ENCODE data around the gene SNX5.

SNX5 gene

DNA sequence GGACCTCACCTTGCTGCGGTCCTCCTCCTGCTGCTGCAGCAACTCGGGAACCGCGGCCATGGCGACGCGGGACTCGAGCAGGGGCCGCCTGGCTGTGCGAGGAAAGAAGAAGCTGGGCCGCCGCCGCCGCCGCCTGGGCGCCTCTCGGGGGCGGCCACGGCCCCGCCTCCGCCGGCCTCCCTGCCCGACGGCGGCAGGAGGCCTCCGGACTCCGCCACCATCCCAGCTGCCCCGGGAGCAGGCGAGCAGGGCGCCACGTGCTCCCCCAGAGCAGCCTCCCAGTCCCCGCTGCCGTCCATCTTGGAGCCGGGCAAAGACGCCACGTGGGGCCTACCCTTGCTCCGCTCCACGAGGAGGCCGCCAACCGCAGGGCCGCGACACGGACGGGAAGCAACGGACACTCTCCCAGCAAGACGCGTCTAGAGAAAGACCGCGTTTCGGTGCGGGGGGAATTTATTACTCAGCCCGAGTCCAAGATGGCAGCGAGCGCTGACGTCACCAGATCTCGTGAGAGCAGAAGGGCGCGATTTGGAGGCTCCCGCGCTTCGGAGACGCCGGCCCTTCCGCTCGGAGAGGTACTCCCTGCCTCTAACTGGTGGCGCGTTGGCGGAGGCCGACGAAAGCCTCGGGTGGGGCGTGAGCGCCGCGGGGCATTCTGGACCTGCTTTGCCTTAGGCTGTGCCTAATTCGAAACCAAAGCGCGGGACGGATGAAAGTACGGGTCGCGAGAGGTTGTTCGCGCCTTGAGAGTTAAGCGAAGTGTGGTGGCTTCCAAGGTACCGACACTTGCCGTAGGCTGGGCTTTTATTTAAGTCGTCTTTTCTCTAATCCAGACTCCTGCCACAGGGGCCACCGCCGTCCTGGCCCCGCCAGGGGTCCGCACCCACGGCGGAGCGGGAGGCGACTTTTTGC lies at the start of gene SNX5, which contains the start of gene MGME1:
Gene SNX5 (minus strand): TSS at position 429 of the 912 bp plus-strand sequence. CDS start 369 bp downstream, at position 60.
Gene MGME1 (plus strand): TSS at position 653 of the 912 bp plus-strand sequence. CDS start 842 bp downstream, outside the sequence.
- DNase-seq (ENCODE audit: low read depth in 2 of 2), result peak; percentile 99 to 100

DNA sequence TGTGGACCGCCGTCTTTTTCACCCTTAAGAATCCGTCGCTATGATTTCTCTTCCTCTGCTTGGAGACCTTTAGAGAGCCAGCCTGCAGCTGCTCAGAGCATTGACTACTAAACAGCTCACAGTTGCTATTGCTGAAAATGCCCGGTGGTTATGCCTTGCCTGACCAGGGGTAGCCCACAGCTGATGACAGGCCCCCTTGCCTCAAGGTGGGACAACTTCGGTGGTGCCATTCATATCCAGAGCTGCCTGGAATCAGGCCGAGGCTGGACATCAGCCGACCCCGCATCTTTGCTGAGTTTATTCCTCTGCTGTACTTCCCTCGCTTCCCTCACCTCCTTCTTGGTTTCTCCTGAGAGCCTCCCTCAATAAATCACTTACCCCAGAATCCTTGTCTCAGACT lies 49.5 kb upstream of the SNX5 start:
- no peak for DNase-seq (ENCODE audit: low read depth in 2 of 2)

DNA sequence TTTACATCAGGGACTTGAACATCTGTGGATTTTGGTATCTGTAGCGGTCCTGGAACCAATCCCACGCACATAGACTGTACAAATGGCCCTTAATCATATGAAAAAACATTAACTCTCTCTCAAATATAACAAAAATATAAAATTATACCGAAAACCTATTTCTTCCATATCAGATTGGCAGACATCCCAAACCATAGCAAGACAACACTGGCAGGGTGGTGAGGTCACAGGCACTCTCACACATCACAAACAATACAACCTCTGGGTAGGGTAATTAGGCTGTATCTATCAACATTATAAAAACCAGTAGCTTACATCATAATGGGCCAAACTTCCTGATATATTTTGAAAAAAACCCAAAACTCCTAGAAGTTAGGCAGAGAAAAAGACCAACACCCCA lies 48.2 kb upstream of the SNX5 start:
- DNase-seq (ENCODE audit: low read depth in 2 of 2), result no peak

DNA sequence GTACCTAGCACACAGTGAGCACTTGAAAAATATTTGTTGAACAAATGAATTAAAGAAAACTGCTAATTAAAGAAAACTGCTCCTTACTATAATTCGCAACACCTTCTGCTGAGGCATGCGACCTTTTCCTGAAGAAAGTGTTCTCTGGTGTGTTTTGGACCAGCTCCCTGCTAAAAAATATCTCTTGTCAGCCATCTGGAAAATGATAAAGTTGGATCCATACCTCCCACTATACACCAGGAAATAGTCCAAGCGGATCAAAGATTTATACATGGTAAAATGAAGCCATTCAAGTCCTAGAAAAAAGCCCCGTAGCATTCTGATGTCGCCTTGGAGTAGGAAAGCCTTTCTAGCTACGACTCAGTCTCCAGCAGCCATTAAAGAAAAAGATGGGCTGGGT lies 45.8 kb upstream of the SNX5 start:
- no peak for DNase-seq (ENCODE audit: low read depth in 2 of 2)

DNA sequence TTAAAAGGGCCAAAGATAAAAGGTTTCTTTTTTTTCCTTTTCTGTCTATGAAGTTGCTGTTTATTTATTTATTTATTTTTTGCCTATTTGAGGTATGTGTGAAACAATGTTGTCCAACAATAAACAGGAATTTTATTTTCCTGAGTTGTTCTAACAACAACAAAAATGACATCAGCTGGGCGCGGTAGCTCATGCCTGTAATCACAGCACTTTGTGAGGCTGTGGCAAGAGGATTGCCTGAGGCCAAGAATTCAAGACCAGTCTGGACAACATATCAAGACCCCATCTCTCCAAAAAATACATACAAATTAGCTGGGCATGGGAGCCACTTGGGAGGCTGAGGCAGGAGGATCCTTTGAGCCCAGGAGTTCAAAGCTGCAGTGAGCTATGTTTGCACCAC lies 44.3 kb upstream of the SNX5 start:
- DNase-seq (ENCODE audit: low read depth in 2 of 2), result no peak

DNA sequence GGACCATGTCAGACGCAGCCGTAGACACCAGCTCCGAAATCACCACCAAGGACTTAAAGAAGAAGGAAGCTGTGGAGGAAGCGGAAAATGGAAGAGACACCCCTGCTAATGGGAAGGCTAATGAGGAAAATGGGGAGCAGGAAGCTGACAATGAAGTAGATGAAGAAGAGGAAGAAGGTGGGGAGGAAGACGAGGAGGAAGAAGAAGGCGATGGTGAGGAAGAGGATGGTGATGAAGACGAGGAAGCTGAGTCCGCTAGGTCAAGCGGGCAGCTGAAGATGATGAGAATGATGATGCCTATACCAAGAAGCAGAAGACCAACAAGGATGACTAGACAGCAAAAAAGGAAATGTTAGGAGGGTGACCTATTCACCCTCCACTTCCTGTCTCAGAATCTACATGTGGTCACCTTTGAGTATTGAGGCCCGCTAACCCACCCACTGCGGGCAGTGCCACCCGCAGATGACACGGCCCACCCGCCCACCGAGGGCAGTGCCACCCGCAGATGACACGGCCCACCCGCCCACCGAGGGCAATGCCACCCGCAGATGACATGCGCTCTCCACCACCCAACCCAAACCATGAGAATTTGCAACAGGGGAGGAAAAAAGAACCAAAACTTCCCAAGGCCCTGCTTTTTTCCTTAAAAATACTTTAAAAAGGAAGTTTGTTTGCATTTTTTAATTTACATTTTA lies 43.5 kb upstream of the SNX5 start:
- no peak for DNase-seq (ENCODE audit: low read depth in 2 of 2)

DNA sequence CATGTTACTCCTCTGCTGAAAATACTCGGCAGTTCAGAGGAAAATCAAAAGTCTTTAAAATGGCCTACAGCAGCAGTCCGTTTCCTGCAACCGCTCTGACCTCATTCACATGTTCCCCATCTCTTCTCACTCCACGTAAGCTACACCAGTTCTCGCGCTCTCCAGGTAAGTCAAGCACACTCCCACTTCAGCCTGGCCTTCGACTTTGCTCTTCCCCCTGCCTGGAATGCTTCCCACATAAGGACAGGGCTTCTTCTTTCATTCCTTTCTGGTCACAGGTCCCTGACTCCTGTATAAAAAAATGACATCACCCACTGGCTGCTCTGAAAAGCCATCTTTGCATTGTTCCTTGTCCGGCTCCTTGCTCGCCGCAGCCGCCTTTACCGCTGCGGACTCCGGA lies 42.9 kb upstream of the SNX5 start:
- DNase-seq (ENCODE audit: low read depth in 2 of 2), result no peak

DNA sequence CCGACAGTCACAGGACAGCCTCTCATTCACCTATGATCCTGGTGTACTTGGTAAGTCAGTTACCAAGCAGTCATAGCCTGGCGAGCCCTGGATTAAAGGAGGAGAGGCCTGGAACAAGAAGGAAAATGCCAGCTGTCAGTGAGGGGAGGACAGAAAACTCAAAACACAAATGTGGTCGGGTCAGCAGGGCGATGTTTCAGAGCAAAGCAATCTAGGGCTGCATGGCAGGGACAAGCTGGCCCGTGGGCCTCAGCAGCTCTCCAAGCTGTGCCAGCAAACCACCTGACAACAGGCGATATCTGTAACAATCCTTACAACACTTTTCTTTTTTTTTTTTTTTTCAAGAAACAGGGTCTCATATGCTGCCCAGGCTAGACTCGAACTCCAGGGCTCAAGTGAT lies 40.5 kb upstream of the SNX5 start:
- DNase-seq (ENCODE audit: low read depth in 2 of 2), result no peak

DNA sequence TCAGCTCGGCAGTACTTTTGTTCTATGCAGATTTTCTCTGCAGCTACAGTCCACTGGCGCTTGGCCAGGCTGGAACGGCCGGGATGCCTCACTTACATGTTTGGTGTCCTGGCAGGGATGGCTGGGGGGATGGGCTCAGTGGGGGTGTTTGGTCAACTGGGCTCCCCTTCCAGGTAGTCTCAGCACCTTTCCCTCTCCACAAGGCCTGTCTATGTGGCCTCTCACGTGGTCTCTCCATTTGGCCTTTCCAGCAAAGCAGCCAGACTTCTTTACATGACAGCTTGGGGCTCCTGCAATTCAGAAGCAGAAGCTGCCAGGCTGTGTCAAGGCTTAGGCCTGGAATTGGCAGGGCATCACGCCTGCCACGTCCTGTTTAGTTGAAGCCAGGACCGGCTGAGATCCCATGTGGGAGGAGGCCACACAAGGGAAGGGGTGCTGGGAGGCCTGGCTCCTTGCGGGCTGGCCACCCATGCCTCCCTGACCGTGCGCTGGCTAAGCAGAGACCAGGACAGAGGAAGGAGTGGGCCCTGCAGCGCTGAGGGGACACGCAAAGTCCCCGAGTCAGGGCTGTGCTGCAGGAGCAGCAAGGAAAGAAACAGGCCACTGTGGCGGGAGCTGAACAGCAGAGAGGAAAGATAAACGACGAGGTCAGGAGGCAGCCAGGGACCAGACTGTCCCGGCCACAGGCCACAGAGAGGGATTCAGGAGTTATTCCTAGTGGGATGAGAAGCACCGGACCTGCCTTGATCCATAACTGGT lies 39.1 kb upstream of the SNX5 start:
- DNase-seq (ENCODE audit: low read depth in 2 of 2), result no peak

DNA sequence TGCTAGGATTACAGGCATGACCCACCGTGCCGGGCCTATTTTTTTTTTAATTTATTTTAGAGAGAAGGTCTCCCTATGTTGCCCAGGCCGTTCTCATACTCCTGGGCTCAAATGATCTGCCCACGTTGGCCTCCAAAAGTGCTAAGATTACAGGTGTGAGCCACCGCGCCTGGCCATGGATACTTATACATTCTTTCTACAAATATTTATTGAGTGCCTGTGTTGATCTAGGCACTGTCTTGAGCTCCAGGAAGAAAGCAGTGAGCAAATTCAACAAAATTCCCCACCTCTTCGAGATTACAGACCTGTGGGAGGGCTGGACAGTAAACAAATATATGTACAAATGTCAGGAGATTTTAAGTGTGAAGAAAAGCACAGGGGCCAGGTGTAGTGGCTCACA lies 38.1 kb upstream of the SNX5 start:
- no peak for DNase-seq (ENCODE audit: low read depth in 2 of 2)

DNA sequence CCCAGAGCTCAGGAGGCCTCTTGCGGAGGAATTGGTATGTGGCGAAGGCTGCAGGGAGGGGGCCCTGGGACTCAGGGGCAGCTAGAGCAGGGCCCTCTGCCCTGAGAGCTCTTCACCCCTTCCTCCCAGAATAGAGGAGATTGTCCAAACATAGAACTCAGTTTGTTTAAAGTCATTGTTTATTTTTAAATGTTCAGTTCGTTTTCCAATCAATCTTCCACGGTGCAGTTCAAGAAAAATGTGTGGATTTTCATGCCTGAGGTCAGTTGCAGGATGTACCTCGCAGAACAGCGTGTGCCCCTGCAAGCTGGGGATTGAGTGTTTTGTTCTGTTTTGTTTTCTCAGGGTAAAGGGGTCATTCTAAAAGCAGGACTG lies 37.4 kb upstream of the SNX5 start:
- DNase-seq (ENCODE audit: low read depth in 2 of 2), result no peak

DNA sequence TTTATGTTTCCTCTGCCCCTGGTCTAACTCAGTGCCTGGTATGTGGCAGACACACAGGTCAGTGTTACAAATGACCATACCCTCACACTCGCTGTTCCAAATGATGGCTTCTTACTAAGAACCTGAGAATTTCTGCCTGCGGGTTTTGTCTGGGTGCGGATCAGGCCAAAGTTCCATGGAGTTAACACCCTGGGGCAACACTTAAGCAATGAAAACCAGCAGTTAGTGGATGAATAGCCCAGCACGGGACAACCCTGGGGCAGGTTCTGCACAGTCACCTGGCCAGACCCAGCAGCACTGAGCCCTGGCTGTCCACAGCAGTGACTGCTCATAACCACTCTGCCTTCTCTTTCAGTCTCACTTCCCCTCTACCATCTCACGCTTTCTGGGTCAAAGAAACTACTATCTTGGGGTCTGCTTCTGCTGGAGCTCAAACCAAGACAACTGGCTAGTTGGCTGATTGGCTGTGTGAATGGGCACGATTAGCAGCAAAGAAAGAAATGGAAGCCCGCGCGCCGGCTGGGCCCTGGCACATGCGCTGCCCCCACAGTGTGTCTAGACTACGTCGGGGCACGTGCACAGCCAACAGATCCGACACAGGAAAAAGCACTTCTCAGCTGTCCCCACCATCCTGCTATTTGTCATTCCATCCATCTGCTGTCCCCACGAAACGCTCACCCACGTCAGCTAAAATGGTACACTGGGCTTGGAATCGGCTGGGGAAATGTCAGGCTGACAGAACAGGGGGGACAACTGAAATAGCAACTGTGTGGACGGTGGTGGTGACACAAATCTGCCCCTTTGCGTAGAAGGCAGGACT lies 36.8 kb upstream of the SNX5 start:
- DNase-seq (ENCODE audit: low read depth in 2 of 2), result no peak

DNA sequence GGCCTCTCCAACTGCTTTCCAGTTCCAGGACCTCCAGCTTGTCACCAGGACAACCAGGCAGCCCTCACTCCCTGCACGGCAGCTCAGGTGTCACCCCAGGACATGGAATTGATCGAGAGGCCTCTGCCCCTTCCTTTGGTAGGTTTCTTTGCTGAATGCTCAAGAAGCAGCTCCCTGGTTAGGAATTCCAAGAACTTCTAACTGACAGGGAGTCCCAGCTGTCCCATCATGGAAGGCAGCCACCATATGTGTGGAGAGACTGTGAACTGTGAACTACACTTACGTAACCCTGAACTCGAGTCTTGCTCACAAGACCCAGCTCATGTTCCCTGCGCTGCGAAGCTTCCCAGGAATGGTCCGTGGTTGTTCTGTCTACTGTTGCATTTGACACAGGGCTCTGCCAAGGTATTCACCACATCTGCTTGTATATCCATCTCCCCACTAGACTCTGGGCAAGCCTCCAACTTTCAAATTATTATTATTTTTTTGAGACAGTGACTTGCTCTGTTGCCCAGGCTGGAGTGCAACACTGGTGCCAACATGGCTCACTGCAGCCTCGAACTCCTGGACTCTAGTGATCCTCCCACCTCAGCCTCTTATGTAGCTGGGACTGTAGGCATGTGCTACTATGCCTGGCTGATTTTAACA lies 35.9 kb upstream of the SNX5 start:
- DNase-seq (ENCODE audit: low read depth in 2 of 2), result no peak

DNA sequence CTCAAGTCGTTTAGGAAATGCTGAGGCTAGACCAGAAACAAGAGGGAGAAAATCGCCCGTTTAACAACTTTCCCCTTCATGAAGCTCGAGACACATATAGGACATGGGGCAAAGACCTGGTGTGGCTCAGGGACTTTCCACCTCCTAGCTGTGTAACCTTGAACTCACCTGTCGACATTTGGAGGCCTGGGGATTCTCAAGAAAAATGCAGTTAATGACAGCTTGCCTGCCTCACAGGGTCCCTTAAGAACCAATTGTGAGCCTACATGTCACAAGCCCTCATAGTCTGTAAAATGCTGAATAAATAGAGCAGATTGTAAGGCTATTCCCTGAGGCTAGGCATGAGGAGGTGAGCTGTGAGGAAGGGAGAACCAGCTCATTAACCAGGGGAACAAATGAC lies 35.3 kb upstream of the SNX5 start:
- no peak for DNase-seq (ENCODE audit: low read depth in 2 of 2)

DNA sequence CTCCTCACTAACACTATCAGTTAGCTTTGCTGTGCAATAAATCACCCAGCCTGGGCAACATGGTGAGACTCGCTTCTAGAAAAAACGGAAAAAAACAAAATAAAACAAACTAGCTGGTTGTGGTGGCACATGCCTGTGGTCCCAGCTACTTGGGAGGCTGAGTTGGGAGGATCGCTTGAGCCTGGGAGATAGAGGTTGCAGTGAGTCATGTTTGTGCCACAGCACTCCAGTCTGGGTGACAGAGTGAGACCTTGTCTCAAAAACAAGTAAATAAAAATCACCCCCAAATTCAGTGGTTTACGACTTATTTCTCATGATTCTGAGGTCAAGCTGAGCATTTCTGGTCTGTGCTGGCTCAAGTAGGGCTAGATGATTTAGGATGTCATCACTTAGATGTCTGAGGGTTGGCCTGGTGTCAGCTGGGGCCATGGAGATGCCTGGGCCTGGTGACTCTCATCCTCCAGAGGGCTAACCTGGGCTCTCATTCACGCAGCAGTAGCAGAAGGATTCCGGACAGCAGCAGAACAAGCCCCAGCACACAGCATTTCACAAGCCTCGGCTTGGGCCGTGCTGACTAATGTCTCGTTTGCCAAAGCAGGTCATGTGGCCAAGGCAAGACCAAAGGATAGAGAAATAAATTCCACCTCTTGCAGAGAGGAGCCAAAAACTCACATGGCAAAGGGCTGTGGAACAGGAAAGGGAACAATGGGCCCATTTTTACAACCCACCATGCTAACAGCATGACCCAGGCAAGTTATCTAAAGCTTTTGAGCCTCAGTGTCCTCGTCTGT lies 32.7 kb upstream of the SNX5 start:
- DNase-seq (ENCODE audit: low read depth in 2 of 2), result no peak

DNA sequence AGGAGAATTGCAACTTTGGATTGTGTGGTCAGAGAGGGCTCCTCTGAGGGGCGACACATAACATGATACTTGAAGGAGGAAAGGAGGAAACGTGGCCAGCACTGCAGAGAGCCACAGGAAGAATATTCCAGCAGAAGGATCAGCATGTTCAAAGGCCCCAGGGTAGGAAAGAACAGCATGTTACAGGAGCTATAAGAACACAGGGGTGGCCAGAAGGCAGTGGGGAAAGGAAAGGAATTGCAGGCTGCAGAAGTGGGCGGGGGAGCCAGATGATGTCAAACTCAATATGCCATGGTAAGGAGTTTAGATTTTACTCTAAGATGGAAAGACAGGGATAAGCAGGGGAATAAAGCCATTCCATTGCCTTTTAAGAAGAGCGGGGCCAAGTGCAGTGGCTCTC lies 31.0 kb upstream of the SNX5 start:
- no peak for DNase-seq (ENCODE audit: low read depth in 2 of 2)

DNA sequence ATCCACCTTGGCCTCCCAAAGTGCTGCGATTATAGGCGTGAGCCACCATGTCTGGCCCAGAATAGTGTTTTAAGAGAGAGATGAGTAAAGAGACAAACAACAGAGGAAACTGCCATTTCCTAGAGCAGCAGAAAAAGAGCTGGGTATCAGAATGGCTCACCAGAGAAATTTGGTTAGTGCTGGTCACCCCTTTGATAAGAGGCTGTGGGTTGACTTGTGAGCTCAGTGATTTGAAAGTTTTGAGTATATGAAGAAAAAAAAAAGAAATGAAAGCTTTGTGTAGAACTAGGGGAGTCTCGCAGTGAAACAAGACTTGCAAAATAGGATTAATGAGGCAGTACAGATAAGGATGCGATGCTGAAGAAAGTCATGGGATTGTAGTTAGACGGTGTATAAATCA lies 29.9 kb upstream of the SNX5 start:
- no peak for DNase-seq (ENCODE audit: low read depth in 2 of 2)

DNA sequence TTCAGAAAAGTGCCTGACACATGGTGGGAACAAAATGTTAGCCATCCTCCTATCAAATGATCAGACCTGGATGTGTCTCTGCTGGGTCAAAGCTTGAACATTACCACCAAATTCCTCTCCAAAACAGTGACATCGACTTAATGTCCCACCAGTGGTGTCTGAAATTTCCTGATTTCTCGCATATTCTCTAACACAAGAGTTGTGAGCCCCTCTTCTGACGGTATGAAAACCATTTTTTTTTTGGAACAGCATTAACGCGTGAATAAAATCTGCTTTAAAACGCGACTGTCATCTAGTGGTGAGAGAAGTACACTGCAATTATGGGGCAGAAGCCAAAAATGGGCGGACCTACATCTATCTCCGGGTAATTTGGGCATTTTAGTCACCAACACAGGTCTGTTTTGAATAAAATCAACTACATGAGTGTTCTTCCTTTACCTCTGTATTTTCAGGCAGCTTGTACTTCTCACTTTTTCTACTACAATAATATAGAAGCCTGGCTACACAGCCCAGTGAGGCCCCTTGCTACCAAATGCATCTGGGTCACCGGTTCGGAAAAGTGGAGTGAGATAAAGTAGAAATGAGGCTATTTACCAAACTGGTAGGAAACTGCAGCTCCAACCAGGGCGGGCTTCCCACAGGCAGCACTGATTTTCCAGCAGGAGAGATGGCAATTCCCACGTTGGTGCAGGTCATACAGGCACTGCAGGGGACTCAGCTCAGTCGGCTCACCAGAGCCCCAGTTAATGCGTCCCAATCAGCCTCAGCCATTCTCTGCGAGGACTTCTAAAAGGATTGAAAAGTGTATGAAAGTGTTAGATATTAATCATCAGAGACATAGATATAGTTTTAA lies 27.6 kb upstream of the SNX5 start:
- DNase-seq (ENCODE audit: low read depth in 2 of 2), result peak in 1 of 2 donors; percentile 15

DNA sequence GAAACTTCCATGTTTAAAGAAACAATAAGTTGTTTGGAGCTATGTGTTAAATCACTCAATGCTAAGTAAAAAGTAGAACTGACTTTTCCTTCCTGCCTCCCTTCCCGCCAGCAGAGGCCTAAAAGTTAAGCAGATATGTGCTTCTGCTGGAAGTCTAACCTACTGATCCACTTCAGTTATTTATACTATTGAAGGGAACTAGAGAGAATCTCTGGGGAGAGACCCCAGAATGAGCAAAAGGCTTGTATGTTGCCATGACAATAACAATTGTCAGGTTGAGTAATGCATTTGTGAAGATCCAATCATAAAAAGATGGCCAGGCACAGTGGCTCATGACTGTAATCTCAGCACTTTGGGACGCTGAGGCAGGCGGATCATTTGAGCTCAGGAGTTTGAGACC lies 25.0 kb upstream of the SNX5 start:
- no peak for DNase-seq (ENCODE audit: low read depth in 2 of 2)

Measured in stimulated activated CD4-positive, alpha-beta T cell treated with anti-CD3 and anti-CD28 coated beads, Interleukin-15, amount 100 ng/mL, for 48 hours (primary cell).